Measurements from ENCODE around the gene LENG8. TPM values are rescaled to one million over a fixed set of nuclear protein-coding genes. Genes with fewer than 3 reads are reported as not detected.
A peak's percentile ranks its signal among the peaks of the same experiment; 100 is the strongest.

Gene LENG8
- total RNA-seq, 8 experiments from 2014 or later: 38.5 to 156 (median 64.7) TPM

GRCh38 chr19:54473892-54474372 lies 24.9 kb downstream of the LENG8 start:
- Histone ChIP-seq H3K4me3 (no peak overlapping the region), H3K27ac (peak overlapping the region; percentile 24 to 70), H3K4me1 (replicated peaks in 1 of 2) (peaks cover 24 to 35% of the 10 kb centered on the region in 2 donors)
- ATAC-seq (replicated peaks in 6 of 8): no peak
- in situ Hi-C loops (cut with MboI; ENCODE audit: low pct_unique_long_range_greater_than_20kb in 2 of 9, low sequenced_read_pairs in 9 of 9, unreplicated experiment in 9 of 9): no loop called here
- 52 to 100% (median 86%) methylated on average over 1 to 4 of the region's 6 CpGs; no CpG with 5 or more reads in 6 of the 10 experiments for whole genome bisulfite sequencing, 10 experiments

- no peak for ATAC-seq (replicated peaks in 6 of 8)
- Histone ChIP-seq H3K4me3 (no peak overlapping the region), H3K27ac (no peak overlapping the region), H3K4me1 (replicated peaks in 1 of 2) (peaks cover 22 to 28% of the 10 kb centered on the region in 2 donors)
- in situ Hi-C loops (cut with MboI; ENCODE audit: low pct_unique_long_range_greater_than_20kb in 2 of 9, low sequenced_read_pairs in 9 of 9, unreplicated experiment in 9 of 9): loop anchor here in 1 of 9 experiments (25.0 kb wide), 1 partner anchor 187 kb away; the partner anchor contains the start of gene LILRB4
- 70% methylated on average over 2 of the region's 11 CpGs; no CpG with 5 or more reads in 9 of the 10 experiments for WGBS, 10 experiments
These were observed 26.7 kb downstream of the LENG8 start for GRCh38 chr19:54475706-54476105.

GRCh38 chr19:54477650-54478049 lies 28.7 kb downstream of the LENG8 start:
- Histone ChIP-seq H3K4me1 (replicated peaks in 1 of 2) (peaks cover 13 to 18% of the 10 kb centered on the region in 2 donors), H3K27ac (no peak overlapping the region), H3K4me3 (no peak overlapping the region)
- no peak for ATAC-seq (replicated peaks in 6 of 8)
- WGBS, 10 experiments: 9 to 67% (median 40%) methylated on average over 1 to 3 of the region's 3 CpGs; no CpG with 5 or more reads in 3 of the 10 experiments
- in situ Hi-C loops (cut with MboI; ENCODE audit: low pct_unique_long_range_greater_than_20kb in 2 of 9, low sequenced_read_pairs in 9 of 9, unreplicated experiment in 9 of 9): loop anchor here in 1 of 9 experiments (25.0 kb wide), 1 partner anchor 185 kb away; the partner anchor contains the start of gene LILRB4

GRCh38 chr19:54478677-54479266 lies 29.8 kb downstream of the LENG8 start:
- peak; percentile 53 to 67 (median 62) for ATAC-seq (replicated peaks in 6 of 8)
- in situ Hi-C loops (cut with MboI; ENCODE audit: low pct_unique_long_range_greater_than_20kb in 2 of 9, low sequenced_read_pairs in 9 of 9, unreplicated experiment in 9 of 9): loop anchor here in 1 of 9 experiments (25.0 kb wide), 1 partner anchor 184 kb away; the partner anchor contains the start of gene LILRB4
- WGBS, 10 experiments: 0 to 30% (median 13%) methylated on average over 1 to 8 of the region's 10 CpGs; no CpG with 5 or more reads in 2 of the 10 experiments
- Histone ChIP-seq H3K4me1 (replicated peaks in 1 of 2) (peaks cover 6 to 11% of the 10 kb centered on the region in 2 donors), H3K4me3 (no peak overlapping the region), H3K27ac (no peak overlapping the region)

- no peak overlapping the region for H3K27ac ChIP-seq
- H3K4me1 ChIP-seq (replicated peaks in 1 of 2): peaks cover 3 to 8% of the 10 kb centered on the region in 2 donors
- in situ Hi-C loops (cut with MboI; ENCODE audit: low pct_unique_long_range_greater_than_20kb in 2 of 9, low sequenced_read_pairs in 9 of 9, unreplicated experiment in 9 of 9): loop anchor here in 1 of 9 experiments (25.0 kb wide), 1 partner anchor 182 kb away; the partner anchor contains the start of gene LILRB4
- H3K4me3 ChIP-seq: no peak overlapping the region
- no peak for ATAC-seq (replicated peaks in 6 of 8)
- WGBS, 10 experiments: 35 to 74% (median 71%) methylated on average over 1 to 2 of the region's 2 CpGs; no CpG with 5 or more reads in 1 of the 10 experiments
These were observed 31.1 kb downstream of the LENG8 start for GRCh38 chr19:54480051-54480450.

- ATAC-seq (replicated peaks in 6 of 8): peak; percentile 63 to 83 (median 74)
- in situ Hi-C loops (cut with MboI; ENCODE audit: low pct_unique_long_range_greater_than_20kb in 2 of 9, low sequenced_read_pairs in 9 of 9, unreplicated experiment in 9 of 9): loop anchor here in 1 of 9 experiments (25.0 kb wide), 1 partner anchor 181 kb away; the partner anchor contains the start of gene LILRB4
- Histone ChIP-seq H3K4me1 (replicated peaks in 1 of 2) (peaks cover 3% of the 10 kb centered on the region in 2 donors), H3K4me3 (no peak overlapping the region), H3K27ac (no peak overlapping the region)
- WGBS, 10 experiments: 12 to 59% (median 35%) methylated on average over 4 to 16 of the region's 16 CpGs; no CpG with 5 or more reads in 1 of the 10 experiments
These were observed 32.4 kb downstream of the LENG8 start for GRCh38 chr19:54481326-54481930.

GRCh38 chr19:54482889-54483288 lies 33.9 kb downstream of the LENG8 start:
- 43 to 100% (median 77%) methylated on average over 1 to 3 of the region's 3 CpGs for WGBS, 10 experiments
- ATAC-seq (replicated peaks in 6 of 8): no peak
- in situ Hi-C loops (cut with MboI; ENCODE audit: low pct_unique_long_range_greater_than_20kb in 2 of 9, low sequenced_read_pairs in 9 of 9, unreplicated experiment in 9 of 9): loop anchor here in 1 of 9 experiments (25.0 kb wide), 1 partner anchor 179 kb away; the partner anchor contains the start of gene LILRB4
- no peak overlapping the region for H3K27ac ChIP-seq
- H3K4me3 ChIP-seq: no peak overlapping the region
- H3K4me1 ChIP-seq (replicated peaks in 1 of 2): peaks cover 3% of the 10 kb centered on the region in 2 donors

- Histone ChIP-seq H3K4me1 (replicated peaks in 1 of 2) (no peaks in the 10 kb centered on the region), H3K27ac (no peak overlapping the region), H3K4me3 (no peak overlapping the region)
- ATAC-seq (replicated peaks in 6 of 8): no peak
- in situ Hi-C loops (cut with MboI; ENCODE audit: low pct_unique_long_range_greater_than_20kb in 2 of 9, low sequenced_read_pairs in 9 of 9, unreplicated experiment in 9 of 9): loop anchor here in 1 of 9 experiments (25.0 kb wide), 1 partner anchor 178 kb away; the partner anchor contains the start of gene LILRB4
- WGBS, 10 experiments: 39 to 92% (median 62%) methylated on average over 1 to 10 of the region's 10 CpGs; no CpG with 5 or more reads in 4 of the 10 experiments
These were observed 35.5 kb downstream of the LENG8 start for GRCh38 chr19:54484451-54484850.

- in situ Hi-C loops (cut with MboI; ENCODE audit: low pct_unique_long_range_greater_than_20kb in 2 of 9, low sequenced_read_pairs in 9 of 9, unreplicated experiment in 9 of 9): loop anchor here in 1 of 9 experiments (25.0 kb wide), 1 partner anchor 176 kb away; the partner anchor contains the start of gene LILRB4
- Histone ChIP-seq H3K4me1 (replicated peaks in 1 of 2) (no peaks in the 10 kb centered on the region), H3K4me3 (no peak overlapping the region), H3K27ac (no peak overlapping the region)
- WGBS, 10 experiments: 35 to 96% (median 71%) methylated on average over 2 to 5 of the region's 5 CpGs; no CpG with 5 or more reads in 4 of the 10 experiments
- ATAC-seq (replicated peaks in 6 of 8): no peak
These were observed 36.9 kb downstream of the LENG8 start for GRCh38 chr19:54485851-54486250.

- H3K4me3 ChIP-seq: no peak overlapping the region
- 14 to 90% (median 55%) methylated on average over 2 to 7 of the region's 7 CpGs; no CpG with 5 or more reads in 2 of the 10 experiments for WGBS, 10 experiments
- H3K4me1 ChIP-seq (replicated peaks in 1 of 2): no peaks in the 10 kb centered on the region
- no peak overlapping the region for H3K27ac ChIP-seq
- in situ Hi-C loops (cut with MboI; ENCODE audit: low pct_unique_long_range_greater_than_20kb in 2 of 9, low sequenced_read_pairs in 9 of 9, unreplicated experiment in 9 of 9): loop anchor here in 1 of 9 experiments (25.0 kb wide), 1 partner anchor 173 kb away; the partner anchor contains the start of gene LILRB4
- ATAC-seq (replicated peaks in 6 of 8): no peak
These were observed 40.3 kb downstream of the LENG8 start for GRCh38 chr19:54489341-54489740.

GRCh38 chr19:54489766-54490165 lies 40.8 kb downstream of the LENG8 start:
- 33 to 74% (median 50%) methylated on average over 3 to 9 of the region's 9 CpGs; no CpG with 5 or more reads in 2 of the 10 experiments for WGBS, 10 experiments
- in situ Hi-C loops (cut with MboI; ENCODE audit: low pct_unique_long_range_greater_than_20kb in 2 of 9, low sequenced_read_pairs in 9 of 9, unreplicated experiment in 9 of 9): loop anchor here in 1 of 9 experiments (25.0 kb wide), 1 partner anchor 173 kb away; the partner anchor contains the start of gene LILRB4
- Histone ChIP-seq H3K4me1 (replicated peaks in 1 of 2) (no peaks in the 10 kb centered on the region), H3K4me3 (no peak overlapping the region), H3K27ac (no peak overlapping the region)
- ATAC-seq (replicated peaks in 6 of 8): no peak

GRCh38 chr19:54492568-54492967 lies 43.6 kb downstream of the LENG8 start:
- in situ Hi-C loops (cut with MboI; ENCODE audit: low pct_unique_long_range_greater_than_20kb in 2 of 9, low sequenced_read_pairs in 9 of 9, unreplicated experiment in 9 of 9): loop anchor here in 1 of 9 experiments (25.0 kb wide), 1 partner anchor 170 kb away; the partner anchor contains the start of gene LILRB4
- H3K4me3 ChIP-seq: no peak overlapping the region
- ATAC-seq (replicated peaks in 6 of 8): no peak
- H3K4me1 ChIP-seq (replicated peaks in 1 of 2): no peaks in the 10 kb centered on the region
- WGBS, 10 experiments: 40 to 93% (median 73%) methylated on average over 2 to 11 of the region's 18 CpGs; no CpG with 5 or more reads in 5 of the 10 experiments
- no peak overlapping the region for H3K27ac ChIP-seq

All from motor neuron (in vitro differentiated cells).